Liver (tissue), 9 donors: Measurements from ENCODE around the gene HEATR3. TPM values are rescaled to one million over a fixed set of nuclear protein-coding genes. Genes with fewer than 3 reads are reported as not detected.

Experiments used
- DNase-seq: peaks from one replicate; pipeline ENCODE4 v3.0.0-alpha.2; 2017; ENCODE audit warnings: low spot score
- H3K27ac ChIP-seq, 2 donors: one replicate each; pipeline ENCODE4 v1.7.0; 2013; ENCODE audit warnings: inconsistent platforms in 2 of 2, low read length in 2 of 2, control low read depth in 1 of 2, low read depth in 1 of 2, mild to moderate bottlenecking in 1 of 2
- H3K27me3 ChIP-seq, 4 donors: one replicate each; pipeline versions ENCODE4 v1.6.1 to v1.7.0; 2013; ENCODE audit warnings: low read length in 3 of 4, inconsistent platforms in 1 of 4, mild to moderate bottlenecking in 1 of 4, moderate library complexity in 1 of 4; ENCODE audit not compliant: control insufficient read depth in 4 of 4, insufficient read depth in 4 of 4
- H3K36me3 ChIP-seq, 4 donors: one replicate each; pipeline versions ENCODE4 v1.6.1 to v1.7.0; 2013; ENCODE audit warnings: low read length in 3 of 4, mild to moderate bottlenecking in 3 of 4, low read depth in 1 of 4, moderate library complexity in 1 of 4; ENCODE audit not compliant: control insufficient read depth in 4 of 4, insufficient read depth in 3 of 4
- H3K4me1 ChIP-seq, 4 donors: one replicate each; pipeline versions ENCODE4 v1.6.1 to v1.7.0; 2013; ENCODE audit warnings: low read length in 3 of 4, mild to moderate bottlenecking in 3 of 4, moderate library complexity in 1 of 4; ENCODE audit not compliant: control insufficient read depth in 4 of 4, insufficient read depth in 4 of 4
- H3K4me3 ChIP-seq, 3 donors: one replicate each; pipeline versions ENCODE4 v1.6.1 to v1.7.0; 2013; ENCODE audit warnings: low read length in 3 of 3, control low read depth in 1 of 3, low read depth in 1 of 3, mild to moderate bottlenecking in 1 of 3
- H3K9ac ChIP-seq, 2 donors: one replicate each; pipeline ENCODE4 v1.7.0; 2013; ENCODE audit warnings: low read length in 2 of 2, mild to moderate bottlenecking in 2 of 2, moderate library complexity in 2 of 2, control low read depth in 1 of 2, low read depth in 1 of 2
- H3K9me3 ChIP-seq, 4 donors: one replicate each; pipeline versions ENCODE4 v1.6.1 to v1.7.0; 2013; ENCODE audit warnings: low read length in 3 of 4; ENCODE audit not compliant: control insufficient read depth in 4 of 4
- CTCF ChIP-seq: fragments of 150-350 bp; IDR thresholded peaks from 2 replicates; pipeline ENCODE4 v1.5.1; 2017; ENCODE audit warnings: improper control_type of control experiment, low read depth, low read length; ENCODE audit not compliant: missing input control
- FOXA1 ChIP-seq: IDR thresholded peaks from 2 replicates; pipeline ENCODE4 v1.6.1; 2016; ENCODE audit warnings: antibody characterized with exemption
- HNF4G ChIP-seq: IDR thresholded peaks from 2 replicates; pipeline ENCODE4 v1.6.1; 2016; ENCODE audit warnings: antibody characterized with exemption
- JUND ChIP-seq, 2 donors: IDR thresholded peaks; 2 replicates each; pipeline ENCODE4 v1.6.1; 2016; ENCODE audit warnings: antibody characterized with exemption in 2 of 2
- NR2F2 ChIP-seq: IDR thresholded peaks from 2 replicates; pipeline ENCODE4 v1.6.1; 2016; ENCODE audit warnings: antibody characterized with exemption
- RAD21 ChIP-seq, 2 donors: IDR thresholded peaks; 2 replicates each; pipeline ENCODE4 v1.6.1; 2016; ENCODE audit warnings: antibody characterized with exemption in 2 of 2, mild to moderate bottlenecking in 2 of 2
- REST ChIP-seq: IDR thresholded peaks from 2 replicates; pipeline ENCODE4 v1.6.1; 2016; ENCODE audit warnings: antibody characterized with exemption, mild to moderate bottlenecking
- RXRA ChIP-seq, 2 donors: IDR thresholded peaks; 2 replicates each; pipeline ENCODE4 v1.6.1; 2017 to 2018; ENCODE audit warnings: antibody characterized with exemption in 2 of 2, mild to moderate bottlenecking in 1 of 2
- SP1 ChIP-seq: IDR thresholded peaks from 2 replicates; pipeline ENCODE4 v1.6.1; 2018; ENCODE audit warnings: antibody characterized with exemption, mild to moderate bottlenecking
- TAF1 ChIP-seq: conservative IDR thresholded peaks from 2 replicates; pipeline ENCODE4 v1.6.1; 2016; ENCODE audit warnings: antibody characterized with exemption, mild to moderate bottlenecking
- YY1 ChIP-seq: IDR thresholded peaks from 2 replicates; pipeline ENCODE4 v1.6.1; 2016; ENCODE audit warnings: antibody characterized with exemption, mild to moderate bottlenecking
- ZBTB33 ChIP-seq: IDR thresholded peaks from 2 replicates; pipeline ENCODE4 v1.6.1; 2016; ENCODE audit warnings: antibody characterized with exemption
- WGBS: extraction: QIAGEN DNeasy Blood & Tissue Kit; methylation state at CpG from one replicate; pipeline ENCODE4 v1.1.7; 2013; 5-methylcytosine and 5-hydroxymethylcytosine counted together
- polyA plus RNA-seq, 2 donors: library from polyadenylated mRNA; stranded (reverse) in 1 of 2; unstranded in 1 of 2; fragments of 200-250 nt in 1 of 2; fragments of >200 nt in 1 of 2; fragmentation: Nextera tagmentation in 1 of 2; extraction: Ambion mirVana in 1 of 2; gene quantifications; one replicate each; pipeline versions ENCODE4 v1.2.1 to v1.2.3, GENCODE V29; 2013 to 2015
- total RNA-seq, 2 donors: library from RNA; depleted of rRNA; stranded (reverse); fragments of >200 nt; gene quantifications; one replicate each; pipeline ENCODE4 v1.2.3, GENCODE V29; 2014
- TF ChIP-seq, protein P1 (sequence below): IDR thresholded peaks from 2 replicates; pipeline ENCODE4 v1.6.1; 2016; ENCODE audit warnings: antibody characterized with exemption
- donor health status: healthy.
- donor health status: healthy.
- donor health status: healthy.
- donor health status: healthy.
- donor health status: healthy.

The HEATR3 gene, protein sequence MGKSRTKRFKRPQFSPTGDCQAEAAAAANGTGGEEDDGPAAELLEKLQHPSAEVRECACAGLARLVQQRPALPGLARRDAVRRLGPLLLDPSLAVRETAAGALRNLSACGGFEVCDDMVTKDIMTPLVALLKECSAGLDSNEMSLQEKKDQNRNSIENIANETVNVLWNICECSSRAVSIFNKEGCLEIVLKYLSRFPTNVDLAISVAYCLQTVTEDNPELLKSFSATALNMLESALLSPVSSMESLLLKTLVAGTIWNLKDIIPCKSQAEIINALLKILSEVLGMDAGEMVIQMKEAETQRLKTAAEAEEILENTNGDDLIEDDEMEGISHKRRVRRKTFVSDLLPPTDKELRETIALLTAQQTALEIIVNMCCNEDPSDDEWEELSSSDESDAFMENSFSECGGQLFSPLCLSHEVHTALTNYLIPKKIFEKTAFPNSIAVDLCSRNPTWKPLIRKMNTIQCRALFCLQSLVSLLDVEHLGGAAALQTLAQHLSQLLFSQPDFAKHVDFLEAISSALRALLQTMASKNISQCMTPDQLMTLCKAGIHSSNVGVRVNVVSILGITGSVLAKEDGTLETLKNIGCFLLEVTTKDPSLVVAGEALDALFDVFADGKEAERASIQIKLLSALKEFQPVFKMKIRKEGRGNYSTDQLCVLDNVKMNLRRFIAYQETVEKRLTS
- total RNA-seq: 10 to 100 TPM; 12.6 to 24.3 TPM
- 1 to 10 TPM; 3.8 to 6.8 TPM for polyA plus RNA-seq

- Histone ChIP-seq H3K9me3 (no peaks in the 10 kb centered on the region), H3K27ac (peak within 1 kb of the TSS; percentile 90 to 96), H3K9ac (peak within 1 kb of the TSS; percentile 72 to 89), H3K4me1 (peaks cover 0 to 17% (median 7%) of the 10 kb centered on the region in 4 donors), H3K36me3 (peaks cover 0 to 9% (median 7%) of the 10 kb centered on the region in 4 donors), H3K4me3 (peak within 1 kb of the TSS; percentile 63 to 95 (median 89)), H3K27me3 (no peaks in the 10 kb centered on the region)
- 2% methylated on average over 91 of the region's 91 CpGs for WGBS
- DNase-seq: peak; percentile 99
- TF ChIP-seq HNF4G (no peak), ZBTB33 (no peak), SP1 (peak; percentile 25), JUND (IDR thresholded peaks at IDR 0.05) (no peak), RAD21 (IDR thresholded peaks at IDR 0.05) (no peak), TAF1 (no peak), FOXA1 (no peak), REST (no peak), RXRA (IDR thresholded peaks at IDR 0.05) (peak in 1 of 2 donors; percentile 29), NR2F2 (no peak), YY1 (no peak), CTCF (no peak)
- TF ChIP-seq, protein P1, sequence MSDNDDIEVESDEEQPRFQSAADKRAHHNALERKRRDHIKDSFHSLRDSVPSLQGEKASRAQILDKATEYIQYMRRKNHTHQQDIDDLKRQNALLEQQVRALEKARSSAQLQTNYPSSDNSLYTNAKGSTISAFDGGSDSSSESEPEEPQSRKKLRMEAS: no peak
Measured at GRCh38 chr16:50065624-50066481, at the start of gene HEATR3. TSS of gene HEATR3 (plus strand) at chr16:50065970. CDS start at chr16:50066132, 162 bp downstream.
